Upper lobe of left lung (tissue), 6 donors: ENCODE results near the gene CREB3L2. TPM values are rescaled to one million over a fixed set of nuclear protein-coding genes. Genes with fewer than 3 reads are reported as not detected.

Experiments
- ATAC-seq, 2 donors: fragments of 200-7000 bp; cut with Tn5 transposase; one replicate each; pipeline ENCODE4 v1.9.1; 2022; ENCODE audit warnings: mild to moderate bottlenecking in 2 of 2, moderate library complexity in 2 of 2; ENCODE audit not compliant: low FRiP score in 2 of 2
- DNase-seq, 2 donors: peaks; one replicate each; pipeline ENCODE4 v3.0.0-alpha.2; 2019 to 2020
- H3K27ac ChIP-seq, 4 donors: fragments of 200-600 bp; sonication (generic); one replicate each; pipeline ENCODE4 v1.5.1; 2016 to 2019
- H3K27me3 ChIP-seq, 4 donors: fragments of 200-600 bp; sonication (generic); one replicate each; pipeline ENCODE4 v1.5.1; 2017 to 2019
- H3K36me3 ChIP-seq, 4 donors: fragments of 200-600 bp; sonication (generic); one replicate each; pipeline ENCODE4 v1.5.1; 2016 to 2019
- H3K4me1 ChIP-seq, 4 donors: fragments of 200-600 bp; sonication (generic); one replicate each; pipeline ENCODE4 v1.5.1; 2018 to 2019
- H3K4me3 ChIP-seq, 4 donors: fragments of 200-600 bp; sonication (generic); one replicate each; pipeline ENCODE4 v1.5.1; 2017 to 2019; ENCODE audit warnings: mild to moderate bottlenecking in 2 of 4, moderate library complexity in 1 of 4
- H3K9me3 ChIP-seq, 4 donors: fragments of 200-600 bp; sonication (generic); one replicate each; pipeline ENCODE4 v1.5.1; 2018 to 2019
- CTCF ChIP-seq, 6 experiments: fragments of 450-650 bp in 4 of 6; fragments of 200-600 bp in 2 of 6; sonication (generic) in 2 of 6; IDR thresholded peaks; one replicate each; pipeline ENCODE4 v1.5.1; 2016 to 2019; ENCODE audit warnings: antibody characterized with exemption in 6 of 6
- EP300 ChIP-seq, 4 donors: sonication (generic); formaldehyde crosslinking; IDR thresholded peaks; one replicate each; pipeline ENCODE4 v1.5.1; 2017; ENCODE audit warnings: antibody characterized with exemption in 4 of 4, control low read depth in 2 of 4
- POLR2A ChIP-seq, 4 donors: fragments of 450-650 bp; IDR thresholded peaks; one replicate each; pipeline ENCODE4 v1.5.1; 2016 to 2017; ENCODE audit warnings: antibody characterized with exemption in 4 of 4, mild to moderate bottlenecking in 2 of 4
- POLR2AphosphoS5 ChIP-seq, 2 donors: sonication (generic); formaldehyde crosslinking; IDR thresholded peaks; one replicate each; pipeline ENCODE4 v1.5.1; 2017; ENCODE audit warnings: antibody characterized with exemption in 2 of 2
- WGBS, 2 donors: methylation state at CpG; one replicate each; pipeline ENCODE4 v1.1.5; 2017 to 2018; 5-methylcytosine and 5-hydroxymethylcytosine counted together
- total RNA-seq, 6 donors: library from RNA; depleted of rRNA in 4 of 6; stranded (reverse); fragments of >200 nt in 4 of 6; gene quantifications; one replicate each; pipeline versions ENCODE4 v1.1.0 to v1.2.1, GENCODE V29; 2016 to 2021
- donor health status: DM: no; HTN: no; CAD: no; lungs with moderate emphysema.
- donor health status: DM: no; HTN: yes; CAD: no; lungs with severe emphysema.

CREB3L2 gene
- total RNA-seq, 6 donors from 2014 or later, result 26.9 to 73.5 (median 34.2) TPM

- Histone ChIP-seq H3K4me3 (no peak overlapping the region), H3K9me3 (no peaks in the 10 kb centered on the region), H3K4me1 (peaks cover 45 to 55% (median 51%) of the 10 kb centered on the region in 4 donors), H3K27me3 (no peaks in the 10 kb centered on the region), H3K36me3 (no peaks in the 10 kb centered on the region), H3K27ac (peak overlapping the region in 1 of 4 donors; percentile 62)
- TF ChIP-seq CTCF (IDR thresholded peaks at IDR 0.05), result no peak
- no peak for TF ChIP-seq POLR2A (IDR thresholded peaks at IDR 0.05)
- TF ChIP-seq EP300 (IDR thresholded peaks at IDR 0.05), result no peak
- TF ChIP-seq POLR2AphosphoS5 (IDR thresholded peaks at IDR 0.05), result no peak
- ATAC-seq, result peak in 1 of 2 donors; percentile 74
- peak in 1 of 2 donors; percentile 53 for DNase-seq
These were observed 64.7 kb downstream of the CREB3L2 start for GRCh38 chr7:137937202-137937560.

- DNase-seq (no peak), ATAC-seq (no peak)
- H3K27ac ChIP-seq, result peak overlapping the region; percentile 38 to 62 (median 51)
- peaks cover 45 to 60% (median 52%) of the 10 kb centered on the region in 4 donors for H3K4me1 ChIP-seq
- H3K36me3 ChIP-seq, result no peaks in the 10 kb centered on the region
- H3K9me3 ChIP-seq, result no peaks in the 10 kb centered on the region
- H3K27me3 ChIP-seq, result no peaks in the 10 kb centered on the region
- WGBS, 2 donors, result 75 to 83% methylated on average over 9 of the region's 9 CpGs
- no peak overlapping the region for H3K4me3 ChIP-seq
- no peak for TF ChIP-seq CTCF (IDR thresholded peaks at IDR 0.05)
These were observed 65.2 kb downstream of the CREB3L2 start for GRCh38 chr7:137936509-137937201.

GRCh38 chr7:137935884-137936508 lies 65.9 kb downstream of the CREB3L2 start:
- Histone ChIP-seq H3K27me3 (no peaks in the 10 kb centered on the region), H3K4me3 (peak overlapping the region in 2 of 4 donors; percentile 14 to 30), H3K4me1 (peaks cover 45 to 56% (median 53%) of the 10 kb centered on the region in 4 donors), H3K36me3 (no peaks in the 10 kb centered on the region), H3K27ac (peak overlapping the region; percentile 38 to 62 (median 51)), H3K9me3 (no peaks in the 10 kb centered on the region)
- WGBS, 2 donors, result 56 to 63% methylated on average over 7 of the region's 7 CpGs
- DNase-seq, result peak in 1 of 2 donors; percentile 72
- ATAC-seq, result peak in 1 of 2 donors; percentile 58
- TF ChIP-seq EP300 (IDR thresholded peaks at IDR 0.05) (no peak), CTCF (IDR thresholded peaks at IDR 0.05) (no peak), POLR2A (IDR thresholded peaks at IDR 0.05) (peak in 1 of 4 donors; percentile 32)

GRCh38 chr7:137934941-137935883 lies 66.7 kb downstream of the CREB3L2 start:
- Histone ChIP-seq H3K4me1 (peaks cover 45 to 55% (median 51%) of the 10 kb centered on the region in 4 donors), H3K27ac (peak overlapping the region; percentile 38 to 62 (median 51)), H3K27me3 (no peaks in the 10 kb centered on the region), H3K9me3 (no peaks in the 10 kb centered on the region), H3K36me3 (no peaks in the 10 kb centered on the region), H3K4me3 (peak overlapping the region in 2 of 4 donors; percentile 14 to 30)
- TF ChIP-seq CTCF (IDR thresholded peaks at IDR 0.05), result no peak
- no peak for TF ChIP-seq POLR2A (IDR thresholded peaks at IDR 0.05)
- TF ChIP-seq EP300 (IDR thresholded peaks at IDR 0.05), result no peak
- no peak for TF ChIP-seq POLR2AphosphoS5 (IDR thresholded peaks at IDR 0.05)
- WGBS, 2 donors, result 33 to 35% methylated on average over 8 of the region's 8 CpGs
- DNase-seq (no peak), ATAC-seq (no peak)
